Measurements from ENCODE around the gene GYS2.

DNA sequence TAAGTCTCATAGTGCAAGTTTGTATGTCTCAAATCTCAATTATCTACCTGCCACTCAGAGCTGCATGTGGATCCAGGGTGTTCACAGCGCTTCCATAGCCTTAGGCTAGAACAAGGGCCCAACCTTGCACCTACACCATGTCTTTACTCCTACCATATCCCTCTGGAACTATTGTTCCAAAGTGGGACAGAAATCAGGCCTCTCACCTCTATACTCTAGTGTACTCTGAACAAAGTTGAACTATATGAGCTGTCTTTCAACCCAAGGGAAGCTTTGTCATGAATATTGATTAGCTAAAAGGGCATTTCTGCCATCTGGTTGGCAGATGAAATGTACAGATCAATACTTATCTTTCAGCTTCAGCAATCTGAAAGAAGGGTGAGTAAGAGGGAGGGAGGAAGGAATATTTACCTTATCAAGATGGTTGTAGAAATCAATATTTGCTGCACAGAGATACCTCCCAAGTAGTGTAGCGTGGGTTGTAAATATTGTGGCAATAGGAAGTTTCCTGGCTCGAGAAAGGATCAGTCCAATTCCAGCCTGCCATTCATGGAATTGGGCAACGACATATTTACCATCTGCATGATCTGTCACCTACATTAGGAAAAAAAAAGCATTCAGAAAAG lies 30.8 kb downstream of the GYS2 start:
- TF ChIP-seq POLR2A (IDR thresholded peaks at IDR 0.05; ENCODE audit: low read length) (no peak), GATA1 (IDR thresholded peaks at IDR 0.05; ENCODE audit: low read depth, low read length) (no peak)
